HG02840 (cell line): ENCODE measurements around the gene PLEKHA5.
"Not testable (repeated sequence)": the region's sequence is repeated elsewhere in the genome, so short reads cannot be mapped to it uniquely, and the experiment has no call there.

Source experiments
- ATAC-seq: cut with Tn5 transposase; IDR thresholded peaks from one replicate; pipeline ENCODE4 v1.9.1; 2021; ENCODE audit warnings: mild to moderate bottlenecking, moderate library complexity, moderate number of reproducible peaks; ENCODE audit not compliant: unreplicated experiment, low FRiP score

Gene PLEKHA5

DNA sequence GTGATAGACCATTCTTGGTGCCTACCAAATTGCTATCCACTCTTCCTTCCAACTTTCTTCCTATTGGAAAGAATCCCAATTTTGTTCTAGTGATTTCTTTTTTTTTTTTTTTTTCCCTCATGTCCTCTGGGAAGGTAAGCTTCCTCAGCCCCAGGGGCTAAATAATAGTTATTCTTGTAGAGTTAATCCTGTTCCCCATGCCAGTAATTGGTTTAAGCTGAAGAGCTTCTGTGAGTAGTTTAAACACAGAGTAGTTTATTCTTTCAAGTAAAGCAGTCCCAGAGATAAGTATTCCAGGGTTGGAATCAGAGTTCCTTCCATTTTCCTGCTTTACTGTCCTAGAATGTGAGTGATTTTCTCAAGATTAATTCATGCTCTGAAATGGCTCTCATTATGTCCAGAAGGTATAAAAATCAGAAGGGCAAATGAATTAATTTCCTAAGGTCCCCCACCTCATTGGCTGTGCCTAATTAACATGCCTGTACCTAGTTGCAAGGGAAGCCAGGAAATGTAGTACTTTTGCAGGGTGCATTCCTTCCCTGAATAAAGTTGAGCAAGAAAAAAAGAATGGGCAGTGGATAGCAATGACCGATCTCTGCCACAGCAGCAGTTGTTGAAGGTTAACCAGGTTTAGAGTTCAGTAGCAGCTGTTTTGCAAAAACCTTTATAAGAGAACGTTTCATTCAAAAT is 97.8 kb downstream of the PLEKHA5 start:
- ATAC-seq: no peak

- no peak for ATAC-seq
These were observed 98.3 kb downstream of the PLEKHA5 start for GRCh38 chr12:19227880-19228210.

DNA sequence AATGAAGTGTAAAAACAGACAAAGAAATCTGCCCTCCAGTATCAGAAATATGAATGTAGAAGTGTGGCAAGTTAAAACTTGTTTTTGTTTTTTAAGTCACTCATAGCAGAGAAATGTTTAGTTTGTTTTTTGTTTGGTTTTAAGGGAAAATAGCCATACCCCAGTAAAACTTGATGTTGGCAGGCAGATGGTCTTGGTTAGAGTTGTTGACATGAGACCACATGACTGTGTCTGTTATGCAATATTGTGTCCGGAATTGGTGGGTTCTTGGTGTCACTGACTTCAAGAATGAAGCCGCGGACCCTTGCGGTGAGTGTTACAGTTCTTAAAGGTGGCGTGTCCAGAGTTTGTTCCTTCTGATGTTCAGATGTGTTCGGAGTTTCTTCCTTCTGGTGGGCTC is 99.5 kb downstream of the PLEKHA5 start:
- ATAC-seq: not testable (repeated sequence)

DNA sequence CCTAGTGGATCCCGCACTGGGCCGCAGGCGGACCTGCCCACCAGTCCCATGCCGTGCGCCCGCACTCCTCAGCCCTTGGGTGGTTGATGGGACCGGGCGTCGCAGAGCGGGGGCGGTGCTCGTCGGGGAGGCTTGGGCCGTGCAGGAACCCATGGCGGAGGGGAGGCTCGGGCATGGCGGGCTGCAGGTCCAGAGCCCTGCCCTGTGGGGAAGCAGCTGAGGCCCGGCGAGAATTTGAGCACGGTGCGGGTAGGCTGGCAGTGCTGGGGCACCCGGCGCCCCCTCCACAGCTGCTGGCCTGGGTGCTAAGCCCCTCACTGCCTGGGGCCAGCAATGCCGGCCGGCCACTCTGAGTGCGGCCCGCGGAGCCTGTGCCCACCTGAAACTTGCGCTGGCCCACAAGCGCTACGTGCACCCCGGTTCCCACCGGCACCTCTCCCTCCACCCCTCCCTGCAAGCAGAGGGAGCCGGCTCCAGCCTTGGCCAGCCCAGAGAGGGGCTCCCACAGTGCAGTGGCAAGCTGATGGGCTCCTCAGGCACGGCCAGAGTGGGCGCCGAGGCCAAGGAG is 100.8 kb downstream of the PLEKHA5 start:
- ATAC-seq: no peak

DNA sequence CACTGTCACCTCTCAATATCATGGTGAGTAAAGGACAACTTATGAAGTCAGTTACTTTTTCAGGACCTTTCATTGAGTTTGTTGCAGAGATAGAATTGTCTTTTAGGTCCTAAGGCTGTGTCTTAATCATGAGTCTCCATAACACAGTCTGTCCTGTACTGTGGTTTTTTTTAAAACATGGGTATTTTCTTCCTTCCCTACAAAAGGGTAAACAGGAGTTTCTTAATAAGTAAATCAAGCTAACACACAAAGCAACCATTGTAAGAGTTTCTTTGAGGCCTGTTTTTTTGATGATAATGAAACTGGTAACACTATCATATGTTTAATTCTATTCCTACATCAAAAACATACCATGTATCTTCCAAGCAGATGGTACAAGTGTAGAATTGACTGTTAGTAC is 101.4 kb downstream of the PLEKHA5 start:
- no peak for ATAC-seq

- no peak for ATAC-seq
These were observed 104.7 kb downstream of the PLEKHA5 start for GRCh38 chr12:19234171-19234704.

DNA sequence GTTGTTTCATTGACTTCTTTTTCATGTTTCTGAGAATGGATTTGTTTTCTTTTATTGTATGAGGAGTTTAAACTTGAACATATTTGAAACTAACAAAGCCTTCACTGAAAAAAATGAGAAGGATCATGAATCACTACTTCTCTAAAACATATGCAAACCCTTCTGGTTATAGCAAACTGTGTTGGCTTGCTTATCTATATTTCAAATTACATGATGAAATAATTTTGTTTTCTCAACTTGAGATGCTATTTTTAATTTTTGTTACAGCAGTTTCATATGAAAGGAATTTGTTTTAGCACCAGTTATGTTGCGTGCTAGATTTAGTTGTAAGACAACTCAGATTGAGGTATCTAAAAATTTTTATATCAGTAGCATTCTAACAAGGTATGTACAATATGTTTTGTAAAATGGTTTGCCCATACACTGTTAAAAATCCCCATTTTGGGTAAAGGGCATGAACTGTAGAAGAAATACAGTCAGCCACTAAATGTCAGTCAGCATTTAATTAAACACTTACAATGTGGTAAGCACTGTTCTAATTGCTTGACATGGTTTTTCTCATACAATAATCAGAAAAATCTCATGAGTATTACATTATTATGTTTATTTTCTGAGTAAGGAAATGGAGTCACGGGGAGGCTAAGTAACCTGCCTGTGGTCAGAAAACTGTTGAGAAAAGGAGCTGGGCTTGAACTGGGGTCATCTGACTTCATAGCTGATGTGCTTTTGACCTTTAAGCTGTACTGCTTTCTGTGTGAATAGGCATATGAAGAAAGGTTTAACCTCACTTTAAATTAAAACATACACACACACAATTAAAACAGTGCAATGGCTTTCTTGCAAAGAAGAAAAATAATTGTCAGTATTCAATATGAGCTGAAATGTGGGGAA is 105.7 kb downstream of the PLEKHA5 start:
- ATAC-seq: no peak

- no peak for ATAC-seq
These were observed 107.1 kb downstream of the PLEKHA5 start for GRCh38 chr12:19236656-19237055.

- ATAC-seq: no peak
These were observed 109.0 kb downstream of the PLEKHA5 start for GRCh38 chr12:19238540-19238939.

DNA sequence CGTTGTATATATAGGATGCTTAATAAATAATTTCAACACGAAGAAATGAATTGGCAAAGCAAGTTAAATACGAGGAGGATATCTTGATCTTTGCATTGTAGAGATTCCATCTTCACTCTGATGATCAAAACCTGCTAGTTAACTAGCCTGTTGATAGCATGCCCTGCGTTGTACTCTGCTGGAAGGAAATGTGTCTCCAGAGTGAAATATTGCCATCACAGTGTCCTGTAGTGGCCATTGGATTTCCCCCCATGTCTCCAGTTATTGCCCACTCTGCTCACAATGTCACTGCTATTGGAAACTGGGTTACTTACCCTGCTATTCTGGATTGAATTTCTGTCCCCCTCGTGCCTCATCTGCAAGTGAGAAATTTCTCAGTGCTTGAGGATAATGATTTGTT is 109.6 kb downstream of the PLEKHA5 start:
- ATAC-seq: no peak

- ATAC-seq: no peak
These were observed 110.2 kb downstream of the PLEKHA5 start for GRCh38 chr12:19239616-19240234.

GRCh38 chr12:19242581-19242980 is 113.0 kb downstream of the PLEKHA5 start:
- no peak for ATAC-seq

- ATAC-seq: no peak
These were observed 114.0 kb downstream of the PLEKHA5 start for GRCh38 chr12:19243551-19243950.

GRCh38 chr12:19244312-19244711 is 114.8 kb downstream of the PLEKHA5 start:
- ATAC-seq: no peak

DNA sequence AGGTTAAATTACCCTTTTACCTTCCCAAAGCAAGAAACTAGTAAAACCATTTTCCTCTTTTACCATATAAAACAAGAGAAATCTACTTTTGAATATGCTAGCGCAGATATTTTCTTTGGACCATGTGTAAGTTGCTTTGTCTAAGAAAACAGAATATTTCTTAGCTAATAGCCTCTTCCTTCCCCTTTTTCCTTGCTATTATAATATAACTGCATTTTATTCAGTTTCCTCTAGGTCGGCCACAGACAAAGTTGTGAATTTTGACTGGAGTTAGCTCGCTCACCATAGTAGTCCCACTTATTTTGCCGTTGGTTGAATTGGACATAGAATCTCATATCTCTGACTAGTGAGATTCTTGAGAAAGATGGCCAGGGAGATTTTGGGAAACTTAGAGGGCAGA is 115.6 kb downstream of the PLEKHA5 start:
- ATAC-seq: no peak

- ATAC-seq: no peak
These were observed 116.1 kb downstream of the PLEKHA5 start for GRCh38 chr12:19245666-19246065.

DNA sequence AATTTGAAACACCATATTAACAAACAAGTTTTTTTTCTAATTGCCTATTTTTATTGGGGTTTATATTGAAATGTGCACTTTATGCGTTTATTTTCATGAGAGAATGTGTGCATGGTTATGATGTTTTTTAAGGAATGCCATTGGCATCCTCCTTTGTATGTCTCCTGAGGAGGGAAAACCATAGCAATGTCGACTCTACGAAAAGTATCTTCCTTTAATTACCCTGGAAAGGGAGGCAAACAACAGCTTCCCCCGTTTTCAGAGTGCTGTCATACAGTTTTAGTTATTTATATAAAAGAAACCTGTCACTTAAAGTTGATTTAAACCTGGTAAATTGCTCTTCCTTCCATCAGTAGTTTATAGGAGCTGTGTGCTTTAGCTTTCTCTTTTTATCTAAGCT is 117.4 kb downstream of the PLEKHA5 start:
- ATAC-seq: no peak

DNA sequence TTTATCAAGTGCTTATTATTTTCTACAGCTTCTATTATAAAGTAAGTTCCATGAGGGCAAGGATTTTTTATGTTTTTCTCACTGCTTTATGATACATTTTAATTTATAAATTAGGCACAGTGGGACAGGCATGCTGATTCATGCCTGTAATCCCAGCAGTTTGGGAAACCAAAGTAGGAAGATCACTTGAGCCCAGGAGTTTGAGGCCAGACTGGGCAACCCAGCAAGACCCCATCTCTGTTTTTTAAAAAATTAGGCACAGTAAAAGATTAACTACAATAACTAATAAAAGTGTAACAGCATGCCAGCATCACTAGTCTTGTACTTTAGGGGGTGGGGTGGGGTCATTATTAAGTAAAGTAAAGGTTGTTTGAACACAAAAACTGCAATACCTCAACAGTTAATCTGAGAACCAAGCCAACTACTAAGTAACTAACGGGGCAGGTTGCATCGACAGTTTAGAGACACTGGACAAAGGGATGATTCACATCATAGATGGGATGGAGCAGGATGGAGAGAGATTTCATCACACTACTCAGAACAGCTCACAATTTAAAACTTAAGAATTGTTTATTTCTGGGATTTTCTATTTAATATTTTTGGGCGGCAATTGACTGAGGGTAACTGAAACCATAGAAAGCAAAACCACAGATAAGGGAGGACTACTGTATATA is 119.5 kb downstream of the PLEKHA5 start:
- no peak for ATAC-seq

DNA sequence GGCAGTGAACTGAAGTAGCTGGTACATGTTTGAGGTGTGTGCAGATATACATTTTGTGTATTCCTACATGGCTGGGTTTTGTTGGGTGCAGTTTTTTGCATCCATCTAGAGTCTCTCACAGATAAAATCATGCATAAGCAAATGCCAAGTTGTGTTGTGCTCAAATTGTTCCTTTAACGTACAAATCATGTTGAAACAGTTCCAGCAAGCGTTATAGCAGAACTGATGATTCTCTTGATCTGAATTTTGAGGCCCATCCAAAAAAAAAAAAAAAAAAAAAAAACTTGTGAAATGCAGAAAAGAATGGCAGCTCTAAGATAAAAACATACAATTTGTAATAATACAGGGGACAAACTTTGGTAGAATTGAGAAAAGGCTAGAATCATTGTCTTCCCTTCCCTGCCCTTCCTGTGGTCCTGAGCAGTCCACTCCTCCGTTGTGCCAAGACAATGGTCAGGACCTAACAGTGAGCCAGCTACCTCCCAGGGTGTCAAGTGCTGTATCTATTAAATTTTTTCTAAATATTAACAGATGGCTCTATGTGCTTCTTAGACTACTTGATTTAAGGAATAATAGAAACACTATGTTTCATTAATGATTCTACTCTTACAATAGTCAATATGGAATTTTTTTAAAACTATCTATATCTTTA is 122.1 kb downstream of the PLEKHA5 start:
- no peak for ATAC-seq

DNA sequence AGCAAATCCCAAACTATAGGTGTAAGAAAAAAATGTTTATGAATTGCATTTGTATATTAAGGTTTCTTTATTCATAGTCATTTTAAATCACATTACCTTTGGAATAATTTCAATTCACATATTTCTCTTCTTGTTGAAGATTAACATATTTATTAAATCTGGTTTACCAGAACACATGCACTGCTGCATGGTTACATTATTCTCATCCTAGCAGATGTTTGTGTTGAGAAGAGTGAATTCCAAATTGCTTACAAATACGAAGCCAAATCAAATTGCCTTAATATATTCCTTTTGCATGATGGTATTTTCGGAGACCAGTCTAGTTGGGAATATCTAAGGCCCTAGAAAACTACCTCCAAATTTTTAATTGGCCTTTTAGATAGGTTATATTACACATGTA is 130.6 kb downstream of the PLEKHA5 start:
- no peak for ATAC-seq
